Type B pancreatic cell (in vitro differentiated cells): ENCODE data around the gene TUFM. TPM values are rescaled to one million over a fixed set of nuclear protein-coding genes. Genes with fewer than 3 reads are reported as not detected.
A peak's percentile ranks its signal among the peaks of the same experiment; 100 is the strongest.
"Not testable (repeated sequence)": the region's sequence is repeated elsewhere in the genome, so short reads cannot be mapped to it uniquely, and the experiment has no call there.

Experiments
- DNase-seq: peaks from one replicate; pipeline ENCODE4 v3.0.0; 2021; ENCODE audit warnings: mixed read lengths; ENCODE audit not compliant: unreplicated experiment; ENCODE audit errors: extremely low spot score
- H3K27ac Mint-ChIP-seq: 2 replicates; pipeline ENCODE4 v1.8.0; 2021; ENCODE audit warnings: mild to moderate bottlenecking, mixed read lengths
- H3K27me3 Mint-ChIP-seq: 2 replicates; pipeline ENCODE4 v1.8.0; 2021; ENCODE audit warnings: mixed read lengths
- H3K36me3 Mint-ChIP-seq: 2 replicates; pipeline ENCODE4 v1.8.0; 2021; ENCODE audit warnings: mixed read lengths
- H3K4me1 Mint-ChIP-seq: one replicate; pipeline ENCODE4 v1.8.0; 2021; ENCODE audit warnings: mixed read lengths; ENCODE audit not compliant: unreplicated experiment
- H3K4me3 Mint-ChIP-seq: 2 replicates; pipeline ENCODE4 v1.8.0; 2021; ENCODE audit warnings: mild to moderate bottlenecking, mixed read lengths
- H3K9me3 Mint-ChIP-seq: 2 replicates; pipeline ENCODE4 v1.8.0; 2021; ENCODE audit warnings: mixed read lengths
- total RNA-seq: library from RNA; stranded (reverse); gene quantifications from 2 replicates; pipeline ENCODE4 v1.2.1, GENCODE V29; 2021; ENCODE audit warnings: low replicate concordance
- TF ChIP-seq, protein P1 (sequence below): fragments of 200-600 bp; sonication (generic); conservative IDR thresholded peaks from 2 replicates; pipeline ENCODE4 v1.5.0; 2021; ENCODE audit warnings: antibody characterized with exemption, mild to moderate bottlenecking

Gene TUFM
- total RNA-seq, 1 donor from 2014 or later: 182 TPM

DNA sequence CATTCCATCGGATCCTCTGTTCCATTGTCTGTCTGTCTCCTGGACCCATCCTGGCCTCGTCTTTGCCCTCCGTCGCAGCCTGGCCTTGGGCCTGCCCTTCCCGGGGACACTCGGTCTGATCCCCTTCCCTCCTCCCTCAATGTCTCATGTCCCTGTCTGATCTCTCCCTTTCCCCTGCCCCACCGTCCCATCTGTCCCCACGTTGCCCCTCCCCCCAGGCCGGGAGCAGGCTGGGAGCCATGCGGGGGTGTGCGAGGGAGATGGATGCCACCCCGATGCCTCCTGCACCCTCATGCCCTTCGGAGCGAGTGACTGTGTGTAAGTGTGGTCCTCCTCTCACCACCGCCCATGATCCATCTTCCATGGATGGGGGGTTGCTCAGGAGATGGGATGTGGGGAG lies 26.8 kb upstream of the TUFM start:
- Mint-ChIP-seq H3K36me3 (peaks cover 4% of the 10 kb centered on the region), H3K4me3 (no peak overlapping the region), H3K9me3 (no peaks in the 10 kb centered on the region), H3K4me1 (peaks cover 4% of the 10 kb centered on the region), H3K27me3 (no peaks in the 10 kb centered on the region), H3K27ac (no peak overlapping the region)
- TF ChIP-seq, protein P1, sequence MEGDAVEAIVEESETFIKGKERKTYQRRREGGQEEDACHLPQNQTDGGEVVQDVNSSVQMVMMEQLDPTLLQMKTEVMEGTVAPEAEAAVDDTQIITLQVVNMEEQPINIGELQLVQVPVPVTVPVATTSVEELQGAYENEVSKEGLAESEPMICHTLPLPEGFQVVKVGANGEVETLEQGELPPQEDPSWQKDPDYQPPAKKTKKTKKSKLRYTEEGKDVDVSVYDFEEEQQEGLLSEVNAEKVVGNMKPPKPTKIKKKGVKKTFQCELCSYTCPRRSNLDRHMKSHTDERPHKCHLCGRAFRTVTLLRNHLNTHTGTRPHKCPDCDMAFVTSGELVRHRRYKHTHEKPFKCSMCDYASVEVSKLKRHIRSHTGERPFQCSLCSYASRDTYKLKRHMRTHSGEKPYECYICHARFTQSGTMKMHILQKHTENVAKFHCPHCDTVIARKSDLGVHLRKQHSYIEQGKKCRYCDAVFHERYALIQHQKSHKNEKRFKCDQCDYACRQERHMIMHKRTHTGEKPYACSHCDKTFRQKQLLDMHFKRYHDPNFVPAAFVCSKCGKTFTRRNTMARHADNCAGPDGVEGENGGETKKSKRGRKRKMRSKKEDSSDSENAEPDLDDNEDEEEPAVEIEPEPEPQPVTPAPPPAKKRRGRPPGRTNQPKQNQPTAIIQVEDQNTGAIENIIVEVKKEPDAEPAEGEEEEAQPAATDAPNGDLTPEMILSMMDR: no peak
- no peak for DNase-seq

- Mint-ChIP-seq H3K4me3 (no peak overlapping the region), H3K27ac (no peak overlapping the region), H3K4me1 (peaks cover 14% of the 10 kb centered on the region), H3K9me3 (no peaks in the 10 kb centered on the region), H3K36me3 (peaks cover 4% of the 10 kb centered on the region), H3K27me3 (no peaks in the 10 kb centered on the region)
- no peak for DNase-seq
- TF ChIP-seq, protein P1: no peak
Measured at GRCh38 chr16:28869201-28869600, 23.1 kb upstream of the TUFM start.

- not testable (repeated sequence) for H3K9me3 Mint-ChIP-seq, H3K4me3 Mint-ChIP-seq, H3K36me3 Mint-ChIP-seq, DNase-seq, H3K27ac Mint-ChIP-seq, H3K27me3 Mint-ChIP-seq
- H3K4me1 Mint-ChIP-seq: peaks cover 21% of the 10 kb centered on the region
Measured at GRCh38 chr16:28867646-28868045, 21.5 kb upstream of the TUFM start.

DNA sequence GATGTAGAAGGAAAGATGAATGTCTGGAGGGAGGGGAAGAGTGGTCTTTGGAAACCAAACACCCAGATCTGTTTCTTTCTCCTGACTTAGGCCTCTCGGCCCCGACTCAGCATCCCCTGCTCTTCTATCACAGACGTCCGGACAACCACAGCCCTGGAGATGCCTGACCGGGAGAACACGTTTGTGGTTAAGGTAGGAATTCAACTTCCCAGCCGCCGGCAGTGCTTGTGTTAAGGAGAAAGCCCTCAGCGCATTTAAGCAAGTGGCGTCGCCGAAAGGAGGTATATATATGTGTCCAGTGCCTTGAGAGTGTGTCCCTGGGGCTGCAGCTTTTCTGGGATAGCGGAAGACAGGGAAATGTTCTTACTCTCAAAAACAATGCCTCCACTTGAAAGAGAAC lies 21.1 kb upstream of the TUFM start:
- Mint-ChIP-seq H3K27me3 (no peaks in the 10 kb centered on the region), H3K4me1 (peaks cover 21% of the 10 kb centered on the region), H3K36me3 (peaks cover 4% of the 10 kb centered on the region), H3K4me3 (no peak overlapping the region), H3K27ac (no peak overlapping the region), H3K9me3 (no peaks in the 10 kb centered on the region)
- TF ChIP-seq, protein P1: no peak
- no peak for DNase-seq

DNA sequence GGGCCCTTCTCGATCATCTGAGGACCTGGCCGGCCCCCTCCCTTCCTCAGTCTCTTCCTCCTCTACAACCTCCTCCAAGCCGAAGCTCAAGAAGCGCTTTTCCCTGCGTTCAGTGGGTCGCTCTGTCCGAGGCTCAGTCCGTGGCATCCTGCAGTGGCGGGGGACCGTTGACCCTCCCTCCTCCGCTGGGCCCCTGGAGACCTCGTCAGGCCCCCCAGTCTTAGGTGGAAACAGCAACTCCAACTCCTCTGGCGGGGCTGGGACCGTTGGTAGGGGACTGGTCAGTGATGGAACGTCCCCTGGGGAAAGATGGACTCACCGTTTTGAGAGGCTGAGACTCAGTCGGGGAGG lies 20.3 kb upstream of the TUFM start:
- peaks cover 4% of the 10 kb centered on the region for H3K36me3 Mint-ChIP-seq
- peaks cover 21% of the 10 kb centered on the region for H3K4me1 Mint-ChIP-seq
- TF ChIP-seq, protein P1: no peak
- no peak overlapping the region for H3K27ac Mint-ChIP-seq
- H3K4me3 Mint-ChIP-seq: no peak overlapping the region
- H3K9me3 Mint-ChIP-seq: no peaks in the 10 kb centered on the region
- DNase-seq: no peak
- no peaks in the 10 kb centered on the region for H3K27me3 Mint-ChIP-seq

DNA sequence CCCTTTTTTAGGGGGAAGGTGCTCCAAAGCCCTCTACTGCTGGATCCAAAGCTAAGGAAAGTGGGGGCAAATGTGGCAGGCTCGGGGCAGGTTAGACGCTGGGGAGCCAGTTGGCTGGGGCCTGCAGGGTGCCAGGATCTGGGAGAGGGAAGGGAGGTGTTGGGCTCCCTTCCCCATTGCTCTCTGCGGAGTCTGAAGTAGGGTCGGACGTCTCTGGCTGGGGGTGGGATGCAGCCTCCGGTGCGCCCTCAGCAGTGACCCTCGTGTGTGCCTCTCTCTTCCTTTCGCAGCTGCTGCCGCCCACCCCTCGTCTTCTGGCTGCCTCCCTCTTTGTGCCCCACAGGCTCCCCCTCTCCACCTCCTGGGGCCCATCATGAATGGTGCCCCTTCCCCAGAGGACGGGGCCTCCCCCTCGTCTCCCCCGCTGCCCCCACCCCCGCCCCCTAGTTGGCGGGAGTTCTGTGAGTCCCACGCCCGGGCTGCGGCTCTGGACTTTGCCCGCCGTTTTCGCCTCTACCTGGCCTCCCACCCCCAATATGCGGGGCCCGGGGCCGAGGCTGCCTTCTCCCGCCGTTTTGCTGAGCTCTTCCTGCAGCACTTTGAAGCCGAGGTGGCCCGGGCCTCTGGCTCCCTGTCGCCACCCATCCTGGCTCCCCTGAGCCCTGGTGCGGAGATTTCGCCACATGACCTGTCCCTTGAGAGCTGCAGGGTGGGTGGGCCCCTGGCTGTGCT lies 19.7 kb upstream of the TUFM start:
- Mint-ChIP-seq H3K4me1 (peaks cover 21% of the 10 kb centered on the region), H3K9me3 (no peaks in the 10 kb centered on the region), H3K27me3 (no peaks in the 10 kb centered on the region), H3K36me3 (peaks cover 4% of the 10 kb centered on the region), H3K4me3 (peak overlapping the region; percentile 31), H3K27ac (no peak overlapping the region)
- TF ChIP-seq, protein P1: no peak
- no peak for DNase-seq
